Head of caudate nucleus (tissue), 42 donors: Measurements from ENCODE around the gene FCER2.
"Not testable (repeated sequence)": the region's sequence is repeated elsewhere in the genome, so short reads cannot be mapped to it uniquely, and the experiment has no call there.

ENCODE experiments used
- DNase-seq, 42 donors: peaks; one replicate each; pipeline versions ENCODE4 v3.0.0 to v3.0.0-alpha.2; 2020 to 2021; ENCODE audit warnings: mixed read lengths in 7 of 42
- intact Hi-C: fragments of 100-400 bp; cut with DNase I; formaldehyde crosslinking; loops from one replicate; pipeline ENCODE4 v1.15.0; 2022

Gene FCER2, protein sequence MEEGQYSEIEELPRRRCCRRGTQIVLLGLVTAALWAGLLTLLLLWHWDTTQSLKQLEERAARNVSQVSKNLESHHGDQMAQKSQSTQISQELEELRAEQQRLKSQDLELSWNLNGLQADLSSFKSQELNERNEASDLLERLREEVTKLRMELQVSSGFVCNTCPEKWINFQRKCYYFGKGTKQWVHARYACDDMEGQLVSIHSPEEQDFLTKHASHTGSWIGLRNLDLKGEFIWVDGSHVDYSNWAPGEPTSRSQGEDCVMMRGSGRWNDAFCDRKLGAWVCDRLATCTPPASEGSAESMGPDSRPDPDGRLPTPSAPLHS

GRCh38 chr19:7701654-7702457 is at the start of gene FCER2:
FCER2 (minus strand) TSS chr19:7702131; CDS start chr19:7699760, 2,371 bp downstream.
- no peak for DNase-seq
- intact Hi-C loops, result no loop called here

GRCh38 chr19:7751157-7751783 is 49.3 kb upstream of the FCER2 start:
- intact Hi-C loops, result no loop called here
- no peak for DNase-seq

DNA sequence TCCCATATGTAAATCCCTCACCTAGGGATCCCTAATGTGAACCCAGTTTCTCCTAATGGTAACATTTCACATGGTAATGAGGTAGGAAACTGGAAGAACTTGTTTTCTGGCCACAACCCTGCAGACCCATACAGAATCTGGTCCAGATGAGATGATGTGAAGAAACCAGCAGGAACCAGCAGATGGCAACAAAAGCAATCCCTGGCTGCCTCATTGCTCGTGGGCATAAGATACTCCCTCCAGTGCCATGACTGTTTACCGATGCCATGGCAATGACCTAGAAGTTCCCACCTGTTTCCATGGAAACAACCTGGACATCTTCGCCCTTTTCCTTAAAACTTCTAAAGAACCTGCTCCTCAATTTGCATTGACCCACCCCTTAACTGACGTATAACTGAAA is 46.8 kb upstream of the FCER2 start:
- intact Hi-C loops, result no loop called here
- no peak for DNase-seq

GRCh38 chr19:7748171-7748570 is 46.2 kb upstream of the FCER2 start:
- no peak for DNase-seq
- intact Hi-C loops, result no loop called here

DNA sequence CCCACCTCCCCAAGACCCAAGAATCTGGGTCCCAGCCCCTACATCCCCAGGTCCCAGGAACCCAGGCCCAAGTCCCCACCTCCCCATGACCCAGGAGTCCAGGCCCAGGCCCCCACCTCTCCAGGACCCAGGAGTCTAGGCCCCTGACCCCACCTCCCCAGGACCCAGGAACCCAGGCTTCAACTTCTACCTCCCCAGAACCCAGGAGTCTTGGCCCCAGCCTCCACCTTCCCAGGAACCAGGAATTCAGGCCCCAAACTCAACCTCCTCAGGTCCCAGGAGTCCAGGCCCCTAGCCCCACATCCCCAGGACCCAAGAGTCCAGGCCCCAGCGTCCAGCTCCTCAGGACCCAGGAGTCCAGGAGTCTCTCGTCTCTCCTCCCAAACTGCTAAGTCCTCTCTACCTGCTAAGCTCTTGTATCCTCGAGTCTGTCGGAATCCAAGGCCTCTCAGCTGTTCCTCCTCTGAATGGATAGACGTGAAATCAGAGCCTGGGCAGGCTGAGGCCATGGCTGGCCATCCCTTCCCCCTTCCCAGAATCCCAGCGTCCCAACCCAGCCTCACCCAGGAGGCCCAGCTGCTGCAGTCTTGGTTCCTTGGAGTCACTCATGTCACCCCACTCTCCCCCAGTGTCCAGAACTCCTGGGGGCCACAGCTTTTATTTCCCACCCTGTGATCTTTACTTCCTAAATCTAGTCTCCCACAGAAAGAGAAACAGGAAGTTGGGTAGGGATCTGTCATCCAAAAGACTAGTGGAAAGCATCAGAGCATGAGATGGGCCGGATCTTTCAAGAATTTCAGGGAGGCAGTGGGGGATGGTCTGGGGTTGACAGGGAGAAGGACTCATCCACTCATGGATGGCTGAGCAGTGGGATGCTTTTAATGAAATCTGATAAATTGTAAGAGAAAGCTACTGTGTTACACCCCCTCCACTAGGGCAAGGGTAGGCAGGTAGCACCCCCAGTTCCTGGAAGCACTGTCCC is 45.3 kb upstream of the FCER2 start, which contains the start of gene CD209:
Gene CD209 (minus strand): TSS at position 632 of the 982 bp plus-strand sequence. CDS start 23 bp downstream, at position 609.
- intact Hi-C loops, result no loop called here
- no peak for DNase-seq

DNA sequence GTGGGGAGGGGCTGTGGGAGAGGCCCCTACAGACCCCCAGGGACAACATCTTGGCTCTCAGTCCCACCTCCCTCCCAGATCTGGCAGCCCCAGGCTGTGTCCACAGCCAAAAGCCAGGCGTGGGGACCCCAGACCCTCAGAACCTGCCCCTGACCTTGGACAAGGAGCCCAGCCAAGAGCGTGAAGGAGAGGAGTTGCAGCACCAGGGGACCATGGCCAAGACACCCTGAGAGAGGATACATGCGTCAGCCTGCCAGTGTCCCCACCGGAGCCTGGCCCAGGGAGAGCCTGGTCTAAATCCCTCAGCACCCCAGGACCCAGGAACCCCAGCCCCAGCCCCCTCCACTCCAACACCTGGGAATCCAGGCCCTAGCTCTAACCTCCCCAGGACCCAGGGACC is 44.4 kb upstream of the FCER2 start:
- intact Hi-C loops, DNase-seq: not testable (repeated sequence)

DNA sequence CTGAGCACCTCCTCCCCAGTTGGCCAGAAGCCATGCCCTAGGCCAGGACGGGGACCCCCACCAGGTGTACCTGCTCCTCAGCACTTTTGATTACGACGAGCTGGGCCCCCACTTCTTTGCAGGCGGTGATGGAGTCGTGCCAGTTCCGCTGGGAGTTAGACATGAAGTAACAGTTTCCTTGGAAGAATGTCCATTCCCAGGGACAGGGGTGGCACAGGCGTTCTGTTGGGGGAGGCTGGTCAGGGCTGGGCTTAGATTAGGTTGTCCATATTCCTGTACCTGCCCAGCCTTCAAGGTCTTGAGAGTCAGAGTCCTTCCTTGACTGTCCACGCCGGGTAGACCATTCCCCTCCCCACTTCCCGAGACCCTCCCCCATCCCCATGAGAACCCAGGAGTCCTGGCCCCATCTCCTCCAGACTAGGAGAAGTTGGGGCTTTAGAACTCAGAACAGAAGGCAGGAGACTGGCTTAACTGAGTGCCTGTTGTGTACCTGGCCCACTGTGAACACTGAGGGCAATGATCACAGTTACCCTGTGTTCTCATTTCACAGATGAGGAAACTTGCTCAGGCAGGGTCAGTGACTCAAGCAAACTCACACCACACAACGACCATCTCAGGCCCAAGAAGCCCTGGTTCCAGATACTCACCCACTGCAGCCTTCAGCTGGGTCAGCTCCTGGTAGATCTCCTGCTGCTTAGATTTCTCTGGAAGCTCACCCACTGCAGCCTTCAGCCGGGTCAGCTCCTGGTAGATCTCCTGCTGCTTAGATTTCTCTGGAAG is 43.1 kb upstream of the FCER2 start:
- no peak for DNase-seq
- intact Hi-C loops, result no loop called here

DNA sequence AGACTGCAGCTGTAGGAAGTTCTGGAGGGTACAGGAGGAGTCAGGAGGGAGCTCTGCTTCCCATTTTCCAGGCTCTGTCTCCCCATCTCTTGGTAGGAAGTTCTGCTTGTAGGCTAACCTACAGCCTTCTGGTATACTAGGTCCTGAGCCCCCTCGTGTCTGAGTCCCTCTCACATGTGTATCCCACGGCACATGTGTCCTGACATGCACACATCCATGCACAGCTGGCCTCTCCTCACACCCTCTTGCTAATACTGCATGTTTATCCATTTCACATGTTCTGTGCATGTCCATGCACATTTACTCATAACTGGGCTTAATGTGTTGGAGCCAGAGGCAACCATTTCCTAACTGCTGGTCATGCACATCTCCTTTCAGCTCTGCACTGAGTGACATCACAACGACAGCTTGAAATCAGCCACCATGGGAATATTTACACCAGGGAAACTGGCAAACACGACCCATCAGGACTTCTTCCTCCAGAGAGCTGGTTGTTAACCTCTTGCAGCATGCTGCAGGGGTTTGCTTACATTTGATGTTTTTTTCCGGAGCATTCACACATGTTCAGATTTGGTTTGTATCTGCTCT is 42.4 kb upstream of the FCER2 start:
- intact Hi-C loops, result no loop called here
- no peak for DNase-seq

- intact Hi-C loops, result no loop called here
- no peak for DNase-seq
These were observed 41.5 kb upstream of the FCER2 start for GRCh38 chr19:7743425-7743841.

- intact Hi-C loops, result no loop called here
- DNase-seq, result no peak
These were observed 41.1 kb upstream of the FCER2 start for GRCh38 chr19:7742991-7743390.

DNA sequence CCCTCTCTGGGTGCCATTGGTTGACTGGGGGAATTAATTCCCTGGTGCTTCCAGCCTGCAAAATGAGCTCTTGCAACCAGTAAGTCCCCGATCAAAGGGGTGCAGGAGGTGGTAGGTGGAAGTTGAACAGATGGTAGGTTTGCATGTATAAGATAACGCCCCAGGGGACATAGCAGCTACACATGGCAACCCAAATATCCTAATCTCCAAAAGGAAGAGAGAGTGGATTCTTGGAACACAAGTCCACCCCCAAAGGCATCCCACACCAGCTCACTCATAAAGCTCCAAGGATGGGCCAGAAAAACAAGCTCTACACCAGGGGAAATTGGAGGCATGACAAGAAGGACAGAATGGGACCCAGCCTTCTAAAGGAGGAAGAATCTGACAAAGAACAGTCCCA is 40.6 kb upstream of the FCER2 start:
- intact Hi-C loops, result no loop called here
- no peak for DNase-seq

- intact Hi-C loops, result no loop called here
These were observed 38.7 kb upstream of the FCER2 start for GRCh38 chr19:7740682-7741054.

GRCh38 chr19:7739801-7740681 is 38.1 kb upstream of the FCER2 start:
- intact Hi-C loops, result no loop called here
- no peak for DNase-seq

More at GRCh38 chr19:7740682-7741054, 38.7 kb upstream of the FCER2 start:
- DNase-seq, result no peak

GRCh38 chr19:7739211-7739755 is 37.4 kb upstream of the FCER2 start:
- intact Hi-C loops, result no loop called here
- no peak for DNase-seq

- no peak for DNase-seq
- intact Hi-C loops, result no loop called here
These were observed 36.1 kb upstream of the FCER2 start for GRCh38 chr19:7738023-7738422.

DNA sequence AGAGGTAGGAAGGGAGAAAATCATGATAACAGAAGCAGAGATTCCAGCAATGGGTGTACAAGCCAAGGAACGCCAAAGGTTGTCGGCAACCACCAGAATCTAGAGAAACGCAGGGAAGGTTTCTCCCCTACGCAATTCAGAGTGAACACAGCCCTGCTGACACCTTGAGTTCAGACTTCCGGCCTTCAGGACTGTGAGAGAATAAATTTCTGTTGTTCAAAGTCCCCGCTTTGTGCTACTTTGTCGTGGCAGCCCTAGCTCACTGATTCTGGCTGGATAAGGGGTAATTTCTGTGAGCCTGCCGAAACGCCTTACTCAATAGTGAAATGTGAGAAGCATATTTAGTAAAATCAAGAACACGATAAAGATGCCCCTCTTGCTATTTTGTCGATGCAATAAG is 35.3 kb upstream of the FCER2 start:
- DNase-seq, result no peak
- intact Hi-C loops, result no loop called here
